Adrenal gland (tissue), 12 donors: ENCODE data around the gene SSR1. TPM values are rescaled to one million over a fixed set of nuclear protein-coding genes. Genes with fewer than 3 reads are reported as not detected.

Source experiments
- DNase-seq, 7 donors: peaks; one replicate each; pipeline ENCODE4 v3.0.0-alpha.2; 2019 to 2020
- H3K27ac ChIP-seq, 5 donors: fragments of 200-600 bp; sonication (generic) in 4 of 5; 1 replicate in 3 of 5; 2 replicates in 2 of 5; pipeline versions ENCODE4 v1.5.1 to v1.8.0; 2016 to 2020; ENCODE audit warnings: mild to moderate bottlenecking in 1 of 5
- H3K27me3 ChIP-seq: fragments of 200-600 bp; 2 replicates; pipeline ENCODE4 v1.8.0; 2021
- H3K36me3 ChIP-seq, 2 donors: fragments of 200-600 bp; replicated peaks in 1 of 2; 1 replicate in 1 of 2; 2 replicates in 1 of 2; pipeline versions ENCODE4 v1.5.1 to v1.8.0; 2018 to 2022
- H3K4me1 ChIP-seq, 2 donors: fragments of 200-600 bp; replicated peaks in 1 of 2; 1 replicate in 1 of 2; 2 replicates in 1 of 2; pipeline versions ENCODE4 v1.5.1 to v1.8.0; 2018 to 2021
- H3K4me3 ChIP-seq, 4 donors: fragments of 200-600 bp; sonication (generic) in 3 of 4; one replicate each; pipeline ENCODE4 v1.5.1; 2016 to 2018
- H3K9me3 ChIP-seq, 3 donors: fragments of 200-600 bp; sonication (generic) in 1 of 3; replicated peaks in 1 of 3; 1 replicate in 2 of 3; 2 replicates in 1 of 3; pipeline versions ENCODE4 v1.5.1 to v1.8.0; 2016 to 2021
- CTCF ChIP-seq, 6 experiments: fragments of 450-650 bp in 4 of 6; fragments of 200-600 bp in 2 of 6; sonication (generic) in 1 of 6; IDR thresholded peaks; 1 replicate in 5 of 6; 2 replicates in 1 of 6; pipeline versions ENCODE4 v1.5.1 to v1.8.0; 2016 to 2021; ENCODE audit warnings: antibody characterized with exemption in 6 of 6, mild to moderate bottlenecking in 2 of 6, moderate library complexity in 1 of 6
- POLR2A ChIP-seq, 2 donors: fragments of 450-650 bp; IDR thresholded peaks; one replicate each; pipeline ENCODE4 v1.6.1; 2017; ENCODE audit warnings: antibody characterized with exemption in 2 of 2, mild to moderate bottlenecking in 2 of 2, moderate library complexity in 1 of 2
- WGBS, 4 donors: extraction: QIAGEN DNeasy Blood & Tissue Kit in 2 of 4; methylation state at CpG; one replicate each; pipeline versions ENCODE4 v1.1.5 to v1.1.7; 2013 to 2017; 5-methylcytosine and 5-hydroxymethylcytosine counted together
- intact Hi-C, 2 donors: fragments of 100-400 bp; cut with DNase I; formaldehyde crosslinking; loops; one replicate each; pipeline versions ENCODE4 v1.14.1 to v1.15.0; 2022 to 2023
- polyA plus RNA-seq, 3 donors: library from polyadenylated mRNA; stranded (reverse); fragments of 200-250 nt in 2 of 3; fragments of 350-450 nt in 1 of 3; fragmentation: Illumina TruSeq in 1 of 3; extraction: RNeasy Lipid Tissue Mini Kit (QIAGEN cat#74804) in 1 of 3; gene quantifications; one replicate each; pipeline ENCODE4 v1.2.3, GENCODE V29; 2013 to 2014
- total RNA-seq, 9 donors: library from RNA; depleted of rRNA in 4 of 9; stranded (reverse); fragments of >200 nt in 4 of 9; fragments of 120-200 nt in 1 of 9; fragmentation: NEBNext Ultra II Directional in 1 of 9; extraction: Animal tissue kit (Norgen Biotek cat#: 25700) in 1 of 9; gene quantifications; one replicate each; pipeline versions ENCODE4 v1.1.0 to v1.2.4, GENCODE V29; 2013 to 2023
- donor health status: healthy with polysubstance abuse.
- donor health status: Bipolar disorder and iron deficiency.
- donor health status: DM: yes; HTN: yes; CAD: no.
- donor health status: DM: no; HTN: no; CAD: no.
- donor health status: DM: no; HTN: no; CAD: no.
- donor health status: DM: yes; HTN: yes; CAD: no.

SSR1 gene
- total and polyA plus RNA-seq, 12 donors: 9.7 to 281 (median 96.3) TPM

DNA sequence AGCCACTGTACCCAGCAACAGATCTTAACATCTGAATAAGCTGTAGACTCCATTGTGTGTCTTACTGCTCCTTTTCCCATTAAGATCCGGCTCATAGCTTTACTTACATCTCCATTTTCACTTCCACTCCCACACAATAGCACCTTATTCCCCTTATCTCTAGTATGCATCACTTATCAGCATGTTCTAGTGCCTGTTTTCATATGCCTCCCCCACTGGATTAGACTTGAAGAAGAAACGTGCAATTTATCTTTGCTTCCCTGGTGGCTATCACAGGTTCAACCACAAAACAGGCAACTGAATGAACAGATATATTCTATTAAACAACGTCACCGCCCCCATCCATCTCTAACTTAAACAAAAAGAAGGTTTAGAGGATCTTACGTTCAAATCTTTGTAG, 12.1 kb downstream of the SSR1 start:
- Histone ChIP-seq H3K4me1 (no peaks in the 10 kb centered on the region), H3K9me3 (no peaks in the 10 kb centered on the region), H3K4me3 (no peak overlapping the region), H3K27me3 (no peaks in the 10 kb centered on the region), H3K27ac (no peak overlapping the region), H3K36me3 (peaks cover 0 to 89% of the 10 kb centered on the region in 2 donors)
- DNase-seq: no peak
- intact Hi-C loops: loop anchor here in 1 of 2 donors (10.0 kb wide), 1 partner anchor 304 kb away; no protein-coding TSS in a partner anchor
- WGBS, 4 donors: 82 to 85% (median 83%) methylated on average over 5 of the region's 5 CpGs
- TF ChIP-seq CTCF (IDR thresholded peaks at IDR 0.05) (no peak), POLR2A (IDR thresholded peaks at IDR 0.05) (no peak)

- H3K36me3 ChIP-seq: peaks cover 0 to 81% of the 10 kb centered on the region in 2 donors
These were observed 14.9 kb downstream of the SSR1 start for GRCh38 chr6:7298113-7298512.

DNA sequence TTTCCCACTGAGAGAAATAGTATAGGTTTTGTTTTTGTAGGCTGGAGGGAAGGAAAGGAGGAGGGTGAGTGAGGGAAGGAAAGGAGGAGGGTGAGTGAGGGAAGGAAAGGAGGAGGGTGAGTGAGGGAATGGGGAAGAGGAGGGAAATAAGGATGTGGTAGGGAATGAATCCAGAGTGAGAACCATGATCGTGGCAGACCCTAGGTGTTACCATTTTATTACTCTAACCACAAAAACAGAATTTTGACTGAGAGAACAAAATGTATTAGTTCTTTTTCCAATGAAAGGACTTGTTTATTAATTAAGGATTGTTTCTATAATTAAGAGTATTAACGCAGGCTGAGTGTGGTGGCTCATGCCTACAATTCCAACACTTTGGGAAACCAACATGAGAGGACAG, 16.4 kb downstream of the SSR1 start:
- Histone ChIP-seq H3K4me3 (no peak overlapping the region), H3K27me3 (no peaks in the 10 kb centered on the region), H3K9me3 (no peaks in the 10 kb centered on the region), H3K36me3 (peaks cover 0 to 76% of the 10 kb centered on the region in 2 donors), H3K4me1 (no peaks in the 10 kb centered on the region), H3K27ac (no peak overlapping the region)
- TF ChIP-seq CTCF (IDR thresholded peaks at IDR 0.05) (no peak), POLR2A (IDR thresholded peaks at IDR 0.05) (no peak)
- DNase-seq: no peak
- WGBS, 4 donors: 83 to 95% (median 89%) methylated on average over 2 of the region's 2 CpGs
- intact Hi-C loops: no loop called here

More at GRCh38 chr6:7298113-7298512, 14.9 kb downstream of the SSR1 start:
- no peaks in the 10 kb centered on the region for H3K4me1 ChIP-seq
- no peak overlapping the region for H3K27ac ChIP-seq
- H3K9me3 ChIP-seq: no peaks in the 10 kb centered on the region
- intact Hi-C loops: no loop called here
- no peaks in the 10 kb centered on the region for H3K27me3 ChIP-seq
- TF ChIP-seq POLR2A (IDR thresholded peaks at IDR 0.05) (no peak), CTCF (IDR thresholded peaks at IDR 0.05) (no peak)
- WGBS, 4 donors: 83 to 95% (median 90%) methylated on average over 1 of the region's 1 CpG
- no peak for DNase-seq
- no peak overlapping the region for H3K4me3 ChIP-seq

DNA sequence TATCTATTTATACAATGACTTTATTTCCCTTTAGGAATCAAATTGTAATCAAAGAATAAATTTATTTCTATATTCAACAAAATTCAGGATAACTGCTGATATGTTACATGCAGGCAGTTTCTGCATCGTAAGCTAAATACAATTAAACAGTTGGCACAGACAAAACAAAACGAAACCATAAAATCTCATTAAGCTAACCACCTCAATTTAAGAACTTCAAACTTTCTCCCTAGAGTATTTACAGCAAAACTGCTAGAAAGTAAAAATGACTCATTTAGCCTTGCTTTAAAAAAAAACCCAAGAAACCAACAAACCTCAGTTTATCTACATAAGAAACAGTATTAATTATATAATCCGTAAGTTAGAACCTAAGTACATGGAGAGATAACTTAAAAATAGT, 17.1 kb downstream of the SSR1 start:
- intact Hi-C loops: no loop called here
- Histone ChIP-seq H3K4me1 (no peaks in the 10 kb centered on the region), H3K27me3 (no peaks in the 10 kb centered on the region), H3K36me3 (peaks cover 0 to 71% of the 10 kb centered on the region in 2 donors), H3K9me3 (no peaks in the 10 kb centered on the region), H3K27ac (no peak overlapping the region), H3K4me3 (no peak overlapping the region)
- WGBS, 4 donors: 69 to 93% (median 87%) methylated on average over 3 of the region's 3 CpGs
- no peak for DNase-seq
- TF ChIP-seq POLR2A (IDR thresholded peaks at IDR 0.05): no peak
- TF ChIP-seq CTCF (IDR thresholded peaks at IDR 0.05): no peak
